ENCODE results near the gene DHCR24.
"Not testable (repeated sequence)": the region's sequence is repeated elsewhere in the genome, so short reads cannot be mapped to it uniquely, and the experiment has no call there.

Gene DHCR24

DNA sequence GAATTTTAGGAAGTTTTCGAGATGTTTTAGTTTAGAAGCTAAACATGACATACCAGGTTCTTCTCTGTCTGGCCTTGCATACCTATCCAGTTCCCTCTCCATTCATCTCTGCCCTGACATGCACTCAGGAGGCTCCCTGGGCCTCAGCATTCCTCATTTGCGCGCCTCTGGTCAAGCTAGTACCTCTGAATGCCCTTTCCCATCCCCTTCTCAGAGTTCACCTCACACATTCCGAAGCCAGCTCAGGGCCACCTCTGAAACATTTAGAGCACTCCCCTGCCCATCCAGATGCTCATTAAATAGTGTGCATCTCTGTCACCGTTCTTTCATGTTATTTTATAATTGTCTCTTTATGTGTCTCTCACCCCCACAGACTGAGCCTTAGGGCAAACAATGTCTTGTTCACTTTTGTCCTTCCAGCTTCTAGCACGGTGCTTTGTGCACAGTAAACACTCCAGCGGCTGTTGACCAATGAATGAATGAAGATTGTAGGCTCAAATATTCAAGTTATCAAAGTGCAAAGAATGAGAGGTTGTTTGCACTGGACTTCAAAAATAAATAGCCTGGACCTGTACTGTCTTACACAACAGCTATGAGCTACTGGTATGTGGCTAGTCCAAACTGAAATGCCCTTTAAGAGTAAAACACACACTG lies 1.2 kb upstream of the DHCR24 start:
- no peak for DNase-seq (ENCODE audit: low read depth in 3 of 3, low spot score in 1 of 3)

GRCh38 chr1:54887665-54888071 lies 673 bp upstream of the DHCR24 start:
- DNase-seq (ENCODE audit: low read depth in 3 of 3, low spot score in 1 of 3) = no peak

DNA sequence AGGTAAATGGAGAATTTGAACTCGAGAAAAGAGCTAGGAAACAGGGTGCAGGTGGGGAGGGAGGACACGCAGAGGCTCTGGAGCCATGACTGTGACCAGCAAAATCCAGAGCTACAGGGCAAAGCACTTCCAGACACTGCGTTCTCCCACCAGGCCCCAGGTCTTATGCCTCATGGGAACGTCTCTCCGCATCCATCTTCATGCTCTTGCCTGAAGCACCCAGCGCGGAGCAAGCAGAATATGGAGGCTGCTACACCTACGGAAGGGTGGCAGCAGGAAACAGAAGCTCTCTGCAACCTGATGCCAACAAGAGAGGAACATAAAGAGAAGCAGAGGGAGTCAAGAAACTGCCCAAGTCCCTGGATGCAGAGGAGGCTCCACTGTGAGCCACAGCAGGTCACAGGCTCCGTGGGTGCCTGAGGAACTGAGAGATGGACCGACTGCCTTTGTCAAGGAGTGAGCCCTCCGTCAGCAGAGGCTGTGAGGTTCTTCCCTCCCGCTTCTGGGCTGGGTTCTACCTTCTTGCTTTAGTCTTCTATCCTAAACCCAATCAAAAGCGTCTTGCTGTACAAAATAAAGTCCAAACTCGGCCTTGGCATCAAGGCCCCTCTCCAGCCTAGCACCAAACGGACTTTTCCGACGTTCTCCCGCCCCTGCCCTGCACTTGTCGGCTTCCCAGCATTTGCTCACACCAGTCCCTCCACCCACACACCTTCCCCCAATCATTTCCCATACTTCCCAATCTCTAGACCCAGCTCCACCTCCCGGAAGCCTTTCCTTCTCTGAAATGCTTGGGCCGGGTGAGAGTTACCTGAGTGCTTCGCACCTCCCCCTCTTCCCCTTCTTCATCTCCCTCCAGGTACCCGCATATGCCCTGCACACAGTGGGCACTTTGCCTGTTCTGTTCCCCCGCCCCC lies 930 bp downstream of the DHCR24 start:
- DNase-seq (ENCODE audit: low read depth in 3 of 3, low spot score in 1 of 3) = no peak

GRCh38 chr1:54885237-54885679 lies 1.7 kb downstream of the DHCR24 start:
- no peak for DNase-seq (ENCODE audit: low read depth in 3 of 3, low spot score in 1 of 3)

- no peak for DNase-seq (ENCODE audit: low read depth in 3 of 3, low spot score in 1 of 3)
These were observed 2.2 kb downstream of the DHCR24 start for GRCh38 chr1:54884768-54885167.

DNA sequence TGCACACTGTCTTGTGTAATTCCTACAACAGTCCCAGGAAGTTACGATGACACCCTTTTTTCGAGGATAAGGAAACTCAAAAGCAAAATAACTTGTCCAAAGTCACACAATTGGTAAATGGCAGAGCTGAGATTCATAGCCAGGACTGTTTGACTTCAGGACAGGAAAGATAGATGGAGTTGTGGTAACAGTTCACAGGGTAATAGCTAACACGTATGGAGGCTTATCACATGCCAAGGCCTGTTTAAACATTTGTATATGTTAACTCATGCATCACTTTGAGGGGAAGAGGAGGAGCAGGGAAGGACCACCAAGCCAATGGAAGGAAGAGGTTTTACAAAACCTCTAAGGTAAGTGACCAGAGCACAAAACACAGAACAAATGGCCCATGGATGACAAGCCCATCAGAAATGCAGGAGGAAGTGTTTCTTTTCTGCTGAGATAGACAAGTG lies 2.8 kb downstream of the DHCR24 start:
- no peak for DNase-seq (ENCODE audit: low read depth in 3 of 3, low spot score in 1 of 3)

DNA sequence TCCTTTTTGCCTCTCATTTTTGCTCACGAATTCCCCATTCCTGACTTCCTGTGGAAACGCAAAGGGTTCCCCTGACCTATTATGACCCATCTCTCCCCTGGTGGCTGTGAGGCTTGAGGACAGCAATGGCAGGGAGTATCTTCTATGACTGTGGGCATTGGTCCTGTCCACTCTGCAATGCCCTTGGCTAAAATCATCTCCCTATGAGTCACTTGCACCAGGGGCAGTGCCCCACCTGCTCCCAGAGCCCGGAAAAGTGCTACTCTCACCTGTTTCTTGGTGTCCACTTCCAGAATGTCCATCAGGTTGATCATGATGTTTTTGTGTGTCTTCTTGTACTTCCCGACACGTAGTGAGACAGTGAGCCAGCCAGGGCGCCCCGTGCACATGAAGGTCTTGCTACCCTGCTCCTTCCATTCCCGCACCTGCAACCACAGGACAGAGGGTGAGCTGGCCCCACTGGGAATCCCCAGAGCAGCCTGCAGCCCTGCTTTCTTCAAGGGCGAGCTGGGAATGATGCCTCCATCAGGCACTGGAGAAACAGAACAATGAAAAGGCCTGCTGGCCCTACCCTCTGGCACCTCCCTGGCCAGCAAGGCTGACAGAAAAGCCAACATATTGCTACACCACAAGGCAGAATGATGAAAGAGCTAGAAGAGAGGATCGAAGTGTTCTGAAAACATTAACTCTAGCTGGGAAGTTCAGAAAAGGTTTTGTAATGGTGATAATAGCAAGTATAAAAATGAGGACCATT lies 3.5 kb downstream of the DHCR24 start:
- no peak for DNase-seq (ENCODE audit: low read depth in 3 of 3, low spot score in 1 of 3)

GRCh38 chr1:54882519-54882918 lies 4.5 kb downstream of the DHCR24 start:
- DNase-seq (ENCODE audit: low read depth in 3 of 3, low spot score in 1 of 3) = no peak

DNA sequence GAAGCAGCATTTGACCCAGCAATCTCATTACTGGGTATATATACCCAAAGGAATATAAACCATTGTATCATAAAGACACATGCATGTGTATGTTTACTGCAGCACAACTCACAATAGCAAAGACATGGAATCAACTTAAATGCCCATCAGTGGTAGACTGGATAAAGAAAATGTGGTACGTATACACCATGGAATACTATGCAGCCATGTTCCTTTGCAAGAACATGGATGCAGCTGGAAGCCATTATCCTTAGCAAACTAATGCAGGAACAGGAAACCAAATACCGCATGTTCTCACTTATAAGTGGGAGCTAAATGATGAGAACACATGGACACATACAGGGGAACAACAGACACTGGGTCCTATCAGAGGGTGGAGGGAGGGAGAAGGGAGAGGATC lies 5.4 kb downstream of the DHCR24 start:
- not testable (repeated sequence) for DNase-seq (ENCODE audit: low read depth in 3 of 3, low spot score in 1 of 3)

GRCh38 chr1:54879872-54880271 lies 7.1 kb downstream of the DHCR24 start:
- no peak for DNase-seq (ENCODE audit: low read depth in 3 of 3, low spot score in 1 of 3)

DNA sequence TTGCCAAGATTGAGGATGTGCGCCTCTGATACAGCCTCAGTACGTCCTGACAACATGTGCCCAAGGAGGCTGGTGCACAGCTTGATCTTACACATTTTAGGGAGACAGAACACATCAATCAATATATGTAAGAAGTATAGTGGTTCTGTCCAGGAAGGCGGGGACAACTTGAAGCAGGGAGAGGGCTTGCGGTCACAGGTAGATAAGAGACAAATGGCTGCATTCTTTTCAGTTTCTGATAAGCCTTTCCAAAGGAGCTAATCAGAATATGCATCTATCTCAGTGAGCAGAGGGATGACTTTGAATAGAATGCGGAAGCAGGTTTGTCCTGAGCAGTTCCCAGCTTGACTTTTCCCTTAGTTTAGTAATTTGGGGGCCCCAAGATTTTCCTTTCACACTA lies 10.2 kb downstream of the DHCR24 start:
- no peak for DNase-seq (ENCODE audit: low read depth in 3 of 3, low spot score in 1 of 3)

DNA sequence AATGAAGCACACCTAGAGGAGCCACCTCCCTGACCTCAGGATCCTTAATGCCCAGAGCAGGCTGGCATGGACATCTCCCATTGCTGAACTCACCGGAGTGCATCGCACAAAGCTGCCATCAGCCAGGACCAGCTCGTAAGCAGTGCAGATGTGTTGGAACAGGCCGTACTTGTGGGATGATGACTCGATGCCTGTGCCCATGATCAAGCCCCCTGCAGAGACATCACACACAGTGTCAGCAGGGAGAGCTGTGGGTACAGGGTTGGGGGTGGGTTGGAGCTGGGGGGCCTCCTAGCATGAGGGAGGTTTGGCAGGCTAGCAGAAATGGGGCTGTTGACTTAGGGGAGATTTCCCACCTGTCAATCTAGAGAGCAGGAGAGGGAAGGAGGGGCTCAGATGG lies 12.0 kb downstream of the DHCR24 start:
- no peak for DNase-seq (ENCODE audit: low read depth in 3 of 3, low spot score in 1 of 3)

- DNase-seq (ENCODE audit: low read depth in 3 of 3, low spot score in 1 of 3) = no peak
These were observed 12.7 kb downstream of the DHCR24 start for GRCh38 chr1:54874079-54874830.

GRCh38 chr1:54872036-54872331 lies 15.0 kb downstream of the DHCR24 start:
- no peak for DNase-seq (ENCODE audit: low read depth in 3 of 3, low spot score in 1 of 3)

DNA sequence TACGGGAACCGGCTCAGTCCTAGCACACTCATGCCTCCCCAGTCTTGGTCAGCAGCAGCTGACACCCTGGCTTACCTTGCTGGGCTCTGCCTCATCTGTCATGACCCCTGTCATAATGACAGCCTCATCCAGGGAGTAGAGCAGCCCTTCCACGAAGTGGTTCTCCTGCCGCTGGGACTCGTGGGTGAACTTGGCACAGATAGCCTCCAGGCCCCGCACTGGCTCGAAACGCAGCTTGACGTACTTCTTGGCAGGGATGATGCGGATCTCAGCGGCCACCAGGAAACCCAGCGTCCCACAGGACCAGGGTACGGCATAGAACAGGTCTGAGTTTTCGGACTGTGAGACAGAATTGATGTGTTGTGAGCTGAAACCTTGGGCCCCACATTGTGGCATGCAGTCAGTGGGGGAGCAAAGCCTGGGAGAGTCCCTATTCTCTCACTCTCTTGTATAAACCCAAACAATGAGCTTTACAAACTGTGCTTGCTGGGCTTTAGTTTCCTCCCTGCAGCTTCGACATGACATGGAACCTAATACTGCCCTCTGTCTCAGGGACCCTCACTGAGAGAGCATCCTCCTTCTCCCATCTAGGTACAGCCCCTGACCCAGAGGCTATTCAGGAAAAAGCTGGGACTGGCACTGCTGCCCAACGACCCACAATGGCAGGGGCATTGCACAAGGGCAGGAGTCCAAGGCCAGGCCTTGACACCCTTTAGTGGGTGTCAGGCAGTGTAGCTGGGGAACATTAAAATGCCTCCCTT lies 15.5 kb downstream of the DHCR24 start:
- DNase-seq (ENCODE audit: low read depth in 3 of 3, low spot score in 1 of 3) = no peak

- DNase-seq (ENCODE audit: low read depth in 3 of 3, low spot score in 1 of 3) = no peak
These were observed 16.1 kb downstream of the DHCR24 start for GRCh38 chr1:54870869-54871268.

DNA sequence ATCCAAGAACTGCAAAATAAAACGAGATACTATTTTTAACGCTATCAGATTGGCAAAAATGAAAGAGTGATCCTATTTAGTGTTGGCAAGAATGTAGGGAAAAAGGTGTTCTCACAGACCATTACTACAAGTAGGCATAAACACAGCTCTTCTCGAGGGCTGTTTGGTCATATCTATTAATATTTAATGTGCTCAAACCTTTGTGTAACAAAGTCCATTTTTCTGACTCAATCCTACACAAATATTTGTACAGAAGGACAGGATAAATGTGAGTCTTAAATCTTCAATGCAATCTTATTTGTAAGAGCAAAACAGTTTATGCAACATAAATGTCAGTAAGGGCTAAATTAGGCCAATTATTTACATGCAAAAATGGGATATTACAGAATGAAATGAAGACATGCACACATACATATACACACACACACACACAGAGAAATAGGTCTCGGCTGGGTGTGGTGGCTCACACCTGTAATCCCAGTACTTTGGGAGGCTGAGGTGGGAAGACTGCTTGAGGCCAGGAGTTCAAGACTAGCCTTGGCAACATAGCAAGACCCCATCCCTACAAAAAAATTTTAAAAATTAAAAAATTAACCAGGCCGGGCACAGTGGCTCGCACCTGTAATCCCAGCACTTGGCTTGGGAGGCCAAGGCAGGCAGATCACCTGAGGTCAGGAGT lies 17.7 kb downstream of the DHCR24 start:
- DNase-seq (ENCODE audit: low read depth in 3 of 3, low spot score in 1 of 3) = no peak

DNA sequence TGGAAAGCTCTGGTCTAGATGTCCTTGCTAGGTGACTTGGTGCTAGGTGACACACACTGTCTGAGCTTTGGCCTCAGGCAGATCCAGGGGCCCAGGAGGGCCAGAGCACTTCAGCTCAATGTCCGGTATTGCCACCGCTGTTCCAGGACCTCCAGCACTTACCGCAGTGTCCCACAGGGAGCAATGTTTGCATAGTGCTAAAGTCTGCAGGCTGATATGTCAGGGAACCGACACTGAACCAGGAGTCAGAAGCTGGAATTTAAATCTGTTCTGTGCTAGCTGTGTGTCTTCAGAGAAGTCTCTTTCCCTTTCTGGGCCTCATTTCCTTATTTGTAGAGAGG lies 19.3 kb downstream of the DHCR24 start:
- DNase-seq (ENCODE audit: low read depth in 3 of 3, low spot score in 1 of 3) = no peak

- DNase-seq (ENCODE audit: low read depth in 3 of 3, low spot score in 1 of 3) = no peak
These were observed 19.9 kb downstream of the DHCR24 start for GRCh38 chr1:54866801-54867716.

All from stimulated activated CD4-positive, alpha-beta T cell treated with anti-CD3 and anti-CD28 coated beads, TNF-alpha, amount 100 ng/mL, for 1 hour (primary cell).